Cardiac fibroblast (primary cell): ENCODE results near the gene XRRA1.

Source experiments
- DNase-seq, 2 donors: peaks; one replicate each; pipeline versions ENCODE4 v3.0.0 to v3.0.0-alpha.2; 2010; ENCODE audit warnings: low read depth in 2 of 2
- H3K4me3 ChIP-seq, 2 donors: replicated peaks in 1 of 2; 1 replicate in 1 of 2; 2 replicates in 1 of 2; pipeline ENCODE4 v1.5.1; 2011; ENCODE audit warnings: low read depth in 2 of 2, low read length in 2 of 2, mild to moderate bottlenecking in 2 of 2, moderate library complexity in 1 of 2
- CTCF ChIP-seq: IDR thresholded peaks from one replicate; pipeline ENCODE4 v1.5.1; 2011; ENCODE audit warnings: low read depth, mild to moderate bottlenecking, low read length, inconsistent platforms

XRRA1 gene

GRCh38 chr11:74824285-74824982, 124.5 kb downstream of the XRRA1 start:
- no peak for TF ChIP-seq CTCF
- no peak for DNase-seq
- no peak overlapping the region for H3K4me3 ChIP-seq

GRCh38 chr11:74822170-74822569, 126.7 kb downstream of the XRRA1 start:
- peak; percentile 79 to 80 for DNase-seq
- TF ChIP-seq CTCF, result no peak
- H3K4me3 ChIP-seq, result no peak overlapping the region

- DNase-seq, result peak; percentile 94 to 95
- no peak for TF ChIP-seq CTCF
Measured at GRCh38 chr11:74820763-74821162, 128.1 kb downstream of the XRRA1 start.

GRCh38 chr11:74819400-74819799, 129.5 kb downstream of the XRRA1 start:
- TF ChIP-seq CTCF, result no peak
- no peak overlapping the region for H3K4me3 ChIP-seq
- DNase-seq, result peak; percentile 46 to 50

More at GRCh38 chr11:74820763-74821162, 128.1 kb downstream of the XRRA1 start:
- H3K4me3 ChIP-seq, result no peak overlapping the region

- peak in 1 of 2 donors; percentile 22 for DNase-seq
- no peak overlapping the region for H3K4me3 ChIP-seq
- TF ChIP-seq CTCF, result no peak
Measured at GRCh38 chr11:74818283-74818946, 130.5 kb downstream of the XRRA1 start.

- no peak for DNase-seq
- H3K4me3 ChIP-seq, result no peak overlapping the region
- TF ChIP-seq CTCF, result no peak
Measured at GRCh38 chr11:74816664-74817063, 132.2 kb downstream of the XRRA1 start.
